ENCODE results near the gene RSPO3. TPM values are rescaled to one million over a fixed set of nuclear protein-coding genes. Genes with fewer than 3 reads are reported as not detected.

Gene RSPO3
- total and polyA plus RNA-seq, 4 donors = 2.5 to 4.0 (median 3.6) TPM

DNA sequence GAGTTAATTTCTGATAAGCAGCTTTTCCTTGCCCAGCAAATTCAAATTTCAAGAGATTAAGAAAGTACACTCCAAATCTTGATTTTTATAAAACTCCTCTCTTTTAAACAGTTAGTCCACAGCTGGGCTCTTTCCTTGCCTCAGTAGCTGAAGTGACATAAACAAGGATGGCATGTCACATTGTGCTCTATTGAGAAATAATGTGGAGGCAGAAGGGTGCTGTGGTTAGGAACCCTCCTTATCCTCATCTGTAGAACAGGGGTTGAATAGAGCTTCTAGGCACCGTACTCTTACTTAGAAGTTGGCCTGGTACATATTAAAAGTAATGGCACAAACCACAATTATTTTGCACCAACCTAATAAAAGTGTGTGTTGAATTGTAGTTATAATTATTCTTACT, 70.3 kb downstream of the RSPO3 start:
- DNase-seq (ENCODE audit: low read depth in 4 of 6, low spot score in 6 of 6) = no peak
- Histone ChIP-seq H3K9me3 (ENCODE audit: control insufficient read depth, insufficient read depth, low read length) (no peaks in the 10 kb centered on the region), H3K27ac (ENCODE audit: low read depth, low read length) (no peak overlapping the region), H3K4me3 (ENCODE audit: low read depth, low read length) (no peak overlapping the region), H3K27me3 (ENCODE audit: control insufficient read depth, insufficient read depth, low read length) (no peaks in the 10 kb centered on the region), H3K36me3 (ENCODE audit: control insufficient read depth, insufficient read depth, low read length) (no peaks in the 10 kb centered on the region), H3K4me1 (ENCODE audit: control insufficient read depth, insufficient read depth, low read length) (no peaks in the 10 kb centered on the region)
- no CpG with 5 or more reads among the region's 1 CpG for WGBS (ENCODE audit: insufficient coverage)

DNA sequence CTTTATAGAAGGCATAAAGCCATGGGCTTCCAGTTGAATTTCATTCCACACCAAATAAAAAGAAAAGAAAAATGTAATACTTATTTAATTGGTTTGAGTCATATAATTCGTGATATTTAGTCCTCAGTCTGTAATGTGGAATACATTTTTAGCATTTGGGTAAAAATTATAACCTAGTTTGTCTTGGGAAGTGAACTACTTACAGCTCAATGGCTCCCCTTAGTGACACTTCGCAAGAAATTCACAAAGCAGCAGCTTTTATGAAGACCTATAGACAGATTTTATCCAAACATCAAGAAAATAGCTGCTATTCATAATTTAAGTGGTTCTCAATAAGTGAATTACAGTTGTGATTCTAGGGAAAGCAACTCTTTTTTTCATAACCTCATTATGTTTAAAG, 72.1 kb downstream of the RSPO3 start:
- H3K27me3 ChIP-seq (ENCODE audit: control insufficient read depth, insufficient read depth, low read length) = no peaks in the 10 kb centered on the region
- H3K36me3 ChIP-seq (ENCODE audit: control insufficient read depth, insufficient read depth, low read length) = no peaks in the 10 kb centered on the region
- no CpG with 5 or more reads among the region's 2 CpGs for WGBS (ENCODE audit: insufficient coverage)
- no peaks in the 10 kb centered on the region for H3K4me1 ChIP-seq (ENCODE audit: control insufficient read depth, insufficient read depth, low read length)
- peak in 2 of 6 donors; percentile 20 to 49 for DNase-seq (ENCODE audit: low read depth in 4 of 6, low spot score in 6 of 6)
- no peak overlapping the region for H3K4me3 ChIP-seq (ENCODE audit: low read depth, low read length)
- H3K27ac ChIP-seq (ENCODE audit: low read depth, low read length) = no peak overlapping the region
- H3K9me3 ChIP-seq (ENCODE audit: control insufficient read depth, insufficient read depth, low read length) = no peaks in the 10 kb centered on the region

DNA sequence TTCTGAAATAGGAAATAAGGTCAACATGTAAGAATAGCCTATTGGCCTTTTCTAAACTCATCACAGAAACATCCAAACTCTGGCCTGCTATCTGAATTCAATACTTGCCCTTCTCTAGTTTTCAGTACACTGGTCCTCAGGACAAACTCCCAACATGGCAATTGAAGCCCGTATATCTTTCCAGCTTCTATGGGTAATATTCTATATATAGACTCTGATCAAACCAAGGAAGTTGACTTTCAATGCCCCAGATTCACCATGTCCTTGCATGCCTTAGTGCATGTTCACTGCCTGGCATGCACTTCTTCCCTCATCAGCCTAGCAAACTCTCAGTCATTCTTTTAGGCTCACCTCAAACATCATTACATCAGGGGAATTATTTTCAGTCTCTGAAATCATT, 73.2 kb downstream of the RSPO3 start:
- Histone ChIP-seq H3K36me3 (ENCODE audit: control insufficient read depth, insufficient read depth, low read length) (no peaks in the 10 kb centered on the region), H3K9me3 (ENCODE audit: control insufficient read depth, insufficient read depth, low read length) (no peaks in the 10 kb centered on the region), H3K4me1 (ENCODE audit: control insufficient read depth, insufficient read depth, low read length) (no peaks in the 10 kb centered on the region), H3K27me3 (ENCODE audit: control insufficient read depth, insufficient read depth, low read length) (no peaks in the 10 kb centered on the region), H3K27ac (ENCODE audit: low read depth, low read length) (no peak overlapping the region), H3K4me3 (ENCODE audit: low read depth, low read length) (no peak overlapping the region)
- no CpG with 5 or more reads among the region's 1 CpG for WGBS (ENCODE audit: insufficient coverage)
- DNase-seq (ENCODE audit: low read depth in 4 of 6, low spot score in 6 of 6) = no peak

DNA sequence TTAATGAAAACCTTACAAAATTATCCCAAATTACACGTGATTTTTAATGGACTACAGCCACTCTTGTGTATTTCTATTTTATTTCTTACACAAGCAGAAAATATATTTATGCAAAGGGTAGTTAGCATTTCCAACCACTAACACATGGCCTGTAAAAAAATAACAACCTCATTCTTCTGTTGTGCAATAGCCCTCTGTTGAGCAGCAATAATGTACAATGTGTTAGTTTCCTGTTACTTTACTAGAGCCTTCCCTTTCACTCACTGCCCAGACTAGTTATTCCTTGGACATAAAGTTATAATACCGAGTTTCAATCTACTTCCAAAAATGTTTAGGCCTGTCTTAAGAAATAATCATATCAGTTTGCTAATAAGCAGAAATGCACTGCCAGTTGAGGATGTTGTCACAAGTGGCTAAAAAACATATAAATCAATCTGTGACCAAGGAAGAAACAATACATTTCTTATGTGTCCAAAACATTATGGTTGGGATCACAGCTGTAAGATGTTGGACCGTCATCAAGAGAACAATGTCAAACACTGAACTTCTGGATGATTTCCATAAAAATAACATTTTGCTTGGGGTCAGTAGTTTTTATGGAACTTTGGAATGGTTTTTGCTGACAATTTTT, 74.6 kb downstream of the RSPO3 start:
- no peaks in the 10 kb centered on the region for H3K4me1 ChIP-seq (ENCODE audit: control insufficient read depth, insufficient read depth, low read length)
- no CpG with 5 or more reads among the region's 3 CpGs for WGBS (ENCODE audit: insufficient coverage)
- H3K9me3 ChIP-seq (ENCODE audit: control insufficient read depth, insufficient read depth, low read length) = no peaks in the 10 kb centered on the region
- no peaks in the 10 kb centered on the region for H3K27me3 ChIP-seq (ENCODE audit: control insufficient read depth, insufficient read depth, low read length)
- no peak for DNase-seq (ENCODE audit: low read depth in 4 of 6, low spot score in 6 of 6)
- no peaks in the 10 kb centered on the region for H3K36me3 ChIP-seq (ENCODE audit: control insufficient read depth, insufficient read depth, low read length)
- no peak overlapping the region for H3K27ac ChIP-seq (ENCODE audit: low read depth, low read length)
- H3K4me3 ChIP-seq (ENCODE audit: low read depth, low read length) = no peak overlapping the region

DNA sequence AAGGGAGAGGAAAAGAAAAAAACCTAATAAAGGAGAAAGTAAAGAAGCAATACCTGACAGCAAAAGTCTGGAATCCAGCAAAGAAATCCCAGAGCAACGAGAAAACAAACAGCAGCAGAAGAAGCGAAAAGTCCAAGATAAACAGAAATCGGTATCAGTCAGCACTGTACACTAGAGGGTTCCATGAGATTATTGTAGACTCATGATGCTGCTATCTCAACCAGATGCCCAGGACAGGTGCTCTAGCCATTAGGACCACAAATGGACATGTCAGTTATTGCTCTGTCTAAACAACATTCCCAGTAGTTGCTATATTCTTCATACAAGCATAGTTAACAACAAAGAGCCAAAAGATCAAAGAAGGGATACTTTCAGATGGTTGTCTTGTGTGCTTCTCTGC, 77.4 kb downstream of the RSPO3 start:
- Histone ChIP-seq H3K36me3 (ENCODE audit: control insufficient read depth, insufficient read depth, low read length) (no peaks in the 10 kb centered on the region), H3K27me3 (ENCODE audit: control insufficient read depth, insufficient read depth, low read length) (no peaks in the 10 kb centered on the region), H3K4me1 (ENCODE audit: control insufficient read depth, insufficient read depth, low read length) (no peaks in the 10 kb centered on the region), H3K27ac (ENCODE audit: low read depth, low read length) (no peak overlapping the region), H3K9me3 (ENCODE audit: control insufficient read depth, insufficient read depth, low read length) (no peaks in the 10 kb centered on the region), H3K4me3 (ENCODE audit: low read depth, low read length) (no peak overlapping the region)
- no peak for DNase-seq (ENCODE audit: low read depth in 4 of 6, low spot score in 6 of 6)
- WGBS (ENCODE audit: insufficient coverage) = 81% methylated on average over 3 of the region's 3 CpGs

DNA sequence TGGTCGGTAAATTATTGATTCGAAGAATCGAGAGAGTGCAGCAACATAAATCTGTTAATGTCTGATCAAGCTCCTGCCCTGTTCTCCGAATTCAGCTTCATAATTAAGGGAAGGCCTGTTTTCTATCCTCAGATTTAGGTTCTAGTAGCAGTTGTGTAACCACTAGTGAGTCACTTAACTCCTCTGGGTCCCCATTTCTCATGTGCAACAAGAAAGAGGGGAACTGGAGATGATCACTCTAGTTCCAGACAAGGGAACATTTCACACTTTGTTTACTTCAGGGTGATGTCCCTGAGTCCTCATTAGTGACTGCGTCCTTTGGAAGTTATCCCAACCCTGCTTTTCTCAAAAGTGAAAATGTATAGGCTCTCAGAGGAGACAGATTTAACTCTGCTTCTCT, 80.1 kb downstream of the RSPO3 start:
- WGBS (ENCODE audit: insufficient coverage) = 90% methylated on average over 2 of the region's 5 CpGs

DNA sequence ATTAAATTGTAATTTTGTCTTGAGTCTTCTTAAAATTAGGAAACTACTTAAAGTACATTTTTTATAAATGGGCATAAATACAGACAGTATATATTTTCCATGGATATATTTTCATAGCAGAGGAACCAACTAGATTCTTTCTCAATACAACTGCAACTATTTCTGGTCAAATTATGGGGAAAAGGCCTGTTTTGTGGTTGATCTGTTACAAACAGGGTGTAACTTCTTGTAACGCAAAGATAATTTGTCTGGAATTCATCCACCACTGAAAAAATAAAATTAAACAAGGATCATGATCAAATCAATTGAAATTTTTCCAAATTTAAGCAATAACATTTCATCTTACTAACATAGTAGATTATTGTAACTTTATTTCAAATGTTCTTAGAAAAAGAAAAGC, 81.0 kb downstream of the RSPO3 start:
- DNase-seq (ENCODE audit: low read depth in 4 of 6, low spot score in 6 of 6) = no peak
- no peaks in the 10 kb centered on the region for H3K27me3 ChIP-seq (ENCODE audit: control insufficient read depth, insufficient read depth, low read length)
- no peaks in the 10 kb centered on the region for H3K4me1 ChIP-seq (ENCODE audit: control insufficient read depth, insufficient read depth, low read length)
- no peak overlapping the region for H3K4me3 ChIP-seq (ENCODE audit: low read depth, low read length)
- H3K27ac ChIP-seq (ENCODE audit: low read depth, low read length) = no peak overlapping the region
- no peaks in the 10 kb centered on the region for H3K9me3 ChIP-seq (ENCODE audit: control insufficient read depth, insufficient read depth, low read length)
- WGBS (ENCODE audit: insufficient coverage) = no CpG with 5 or more reads among the region's 1 CpG
- H3K36me3 ChIP-seq (ENCODE audit: control insufficient read depth, insufficient read depth, low read length) = no peaks in the 10 kb centered on the region

More for the DNA sequence above, 80.1 kb downstream of the RSPO3 start:
- Histone ChIP-seq H3K36me3 (ENCODE audit: control insufficient read depth, insufficient read depth, low read length) (no peaks in the 10 kb centered on the region), H3K4me1 (ENCODE audit: control insufficient read depth, insufficient read depth, low read length) (no peaks in the 10 kb centered on the region), H3K27me3 (ENCODE audit: control insufficient read depth, insufficient read depth, low read length) (no peaks in the 10 kb centered on the region), H3K4me3 (ENCODE audit: low read depth, low read length) (no peak overlapping the region), H3K27ac (ENCODE audit: low read depth, low read length) (no peak overlapping the region), H3K9me3 (ENCODE audit: control insufficient read depth, insufficient read depth, low read length) (no peaks in the 10 kb centered on the region)
- no peak for DNase-seq (ENCODE audit: low read depth in 4 of 6, low spot score in 6 of 6)

DNA sequence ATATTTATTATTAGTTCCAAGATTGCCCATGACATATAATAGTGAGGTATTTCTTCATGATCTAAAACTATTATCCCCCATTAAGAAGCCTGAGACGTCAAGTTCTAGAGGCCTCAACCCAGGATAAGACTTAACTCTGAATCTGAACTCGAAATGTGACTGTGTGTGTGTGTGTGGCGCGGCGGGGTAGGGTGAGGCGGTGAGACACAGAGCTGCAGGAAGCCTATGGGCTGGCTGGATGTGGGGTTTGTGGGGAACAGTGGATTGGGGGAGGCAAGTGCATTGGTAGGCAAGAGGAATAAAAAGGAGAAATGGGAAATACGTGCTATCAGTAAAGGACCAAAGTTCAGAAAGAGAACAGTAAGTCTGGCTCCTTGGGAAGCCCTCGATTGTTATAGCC, 81.6 kb downstream of the RSPO3 start:
- Histone ChIP-seq H3K36me3 (ENCODE audit: control insufficient read depth, insufficient read depth, low read length) (no peaks in the 10 kb centered on the region), H3K9me3 (ENCODE audit: control insufficient read depth, insufficient read depth, low read length) (no peaks in the 10 kb centered on the region), H3K4me3 (ENCODE audit: low read depth, low read length) (no peak overlapping the region), H3K4me1 (ENCODE audit: control insufficient read depth, insufficient read depth, low read length) (no peaks in the 10 kb centered on the region), H3K27me3 (ENCODE audit: control insufficient read depth, insufficient read depth, low read length) (no peaks in the 10 kb centered on the region), H3K27ac (ENCODE audit: low read depth, low read length) (no peak overlapping the region)
- WGBS (ENCODE audit: insufficient coverage) = 92% methylated on average over 7 of the region's 8 CpGs
- no peak for DNase-seq (ENCODE audit: low read depth in 4 of 6, low spot score in 6 of 6)

DNA sequence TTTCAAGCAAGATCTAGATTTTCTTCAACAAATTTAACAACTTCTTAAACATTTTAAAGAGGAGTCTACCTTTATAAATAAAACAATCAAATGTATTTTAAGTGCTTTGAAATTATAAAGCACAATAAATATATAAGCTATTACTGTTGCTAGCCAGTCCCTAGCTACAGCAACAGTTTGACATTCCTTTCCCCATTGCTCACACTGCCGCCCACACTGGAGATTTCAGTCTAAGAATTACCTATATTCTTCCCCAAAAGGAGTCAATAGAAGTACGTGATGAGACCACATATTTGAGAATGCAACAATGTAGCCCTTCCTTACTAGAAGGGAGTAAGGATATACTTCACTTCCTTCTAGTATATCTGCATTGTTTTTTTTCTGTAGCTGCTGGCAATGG, 82.8 kb downstream of the RSPO3 start:
- DNase-seq (ENCODE audit: low read depth in 4 of 6, low spot score in 6 of 6) = no peak
- no peaks in the 10 kb centered on the region for H3K4me1 ChIP-seq (ENCODE audit: control insufficient read depth, insufficient read depth, low read length)
- no peaks in the 10 kb centered on the region for H3K36me3 ChIP-seq (ENCODE audit: control insufficient read depth, insufficient read depth, low read length)
- H3K27ac ChIP-seq (ENCODE audit: low read depth, low read length) = no peak overlapping the region
- H3K27me3 ChIP-seq (ENCODE audit: control insufficient read depth, insufficient read depth, low read length) = no peaks in the 10 kb centered on the region
- no peaks in the 10 kb centered on the region for H3K9me3 ChIP-seq (ENCODE audit: control insufficient read depth, insufficient read depth, low read length)
- WGBS (ENCODE audit: insufficient coverage) = 100% methylated on average over 1 of the region's 2 CpGs
- no peak overlapping the region for H3K4me3 ChIP-seq (ENCODE audit: low read depth, low read length)

DNA sequence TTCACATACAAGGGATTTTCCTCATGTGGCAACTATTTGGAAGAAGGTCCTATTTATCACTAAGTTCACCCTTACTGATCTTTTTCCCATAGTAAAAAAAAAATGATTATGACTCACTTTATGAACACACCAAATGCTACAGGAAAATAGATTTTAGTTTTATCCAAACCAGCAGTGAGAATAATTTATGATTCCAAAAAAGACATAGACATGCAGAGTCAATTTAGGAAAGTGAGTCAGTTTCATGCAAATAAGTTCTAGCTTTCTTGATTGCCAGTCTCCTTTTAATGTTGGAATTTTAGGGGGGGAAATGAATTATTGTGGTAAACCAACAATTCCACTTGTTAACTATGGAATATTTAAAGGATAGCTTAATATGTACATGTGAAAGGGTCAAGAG, 84.2 kb downstream of the RSPO3 start:
- no peaks in the 10 kb centered on the region for H3K27me3 ChIP-seq (ENCODE audit: control insufficient read depth, insufficient read depth, low read length)

More for the DNA sequence above, 84.2 kb downstream of the RSPO3 start:
- Histone ChIP-seq H3K4me3 (ENCODE audit: low read depth, low read length) (no peak overlapping the region), H3K4me1 (ENCODE audit: control insufficient read depth, insufficient read depth, low read length) (no peaks in the 10 kb centered on the region), H3K9me3 (ENCODE audit: control insufficient read depth, insufficient read depth, low read length) (no peaks in the 10 kb centered on the region), H3K27ac (ENCODE audit: low read depth, low read length) (no peak overlapping the region), H3K36me3 (ENCODE audit: control insufficient read depth, insufficient read depth, low read length) (no peaks in the 10 kb centered on the region)
- no peak for DNase-seq (ENCODE audit: low read depth in 4 of 6, low spot score in 6 of 6)
